OCI-LY7 (cell line): ENCODE data around the gene CAP2. TPM values are rescaled to one million over a fixed set of nuclear protein-coding genes. Genes with fewer than 3 reads are reported as not detected.
A peak's percentile ranks its signal among the peaks of the same experiment; 100 is the strongest.
"Not testable (repeated sequence)": the region's sequence is repeated elsewhere in the genome, so short reads cannot be mapped to it uniquely, and the experiment has no call there.

Experiments
- BruUV-seq: library from RNA; stranded (reverse); fragments of 400-500 nt; replicated peaks from 2 replicates; lab custom pipeline; 2021; lab: Mats Ljungman, UMichigan
- CTCF ChIA-PET: fragments of 300-600 bp; sonication (Branson Sonifier 250); formaldehyde crosslinking; loops from one replicate; lab custom pipeline; 2022; ENCODE audit warnings: antibody characterized with exemption; ENCODE audit not compliant: unreplicated experiment; lab: Charles Lee
- POLR2A ChIA-PET: fragments of 300-600 bp; sonication (Branson Sonifier 250); formaldehyde crosslinking; loops from one replicate; lab custom pipeline; 2022; ENCODE audit warnings: antibody characterized with exemption; lab: Charles Lee
- DNase-seq: peaks from one replicate; pipeline ENCODE4 v3.0.0-alpha.2; 2015; ENCODE audit warnings: low spot score
- H2AFZ ChIP-seq: fragments of 200-600 bp; sonication (generic), shearing (Covaris generic); 2 replicates; pipeline ENCODE4 v1.6.1; 2014; ENCODE audit warnings: mild to moderate bottlenecking, antibody characterized with exemption, low read length, moderate library complexity
- H3K27ac ChIP-seq: fragments of 200-600 bp; sonication (generic); 2 replicates; pipeline ENCODE4 v1.5.1; 2014; ENCODE audit warnings: mixed run types, low read depth, mild to moderate bottlenecking, moderate library complexity, low read length, inconsistent platforms; ENCODE audit not compliant: poor library complexity, severe bottlenecking
- H3K36me3 ChIP-seq: fragments of 200-600 bp; sonication (generic); 2 replicates; pipeline ENCODE4 v1.6.1; 2014; ENCODE audit warnings: mild to moderate bottlenecking, antibody characterized with exemption, low read length, moderate library complexity, mixed read lengths; ENCODE audit not compliant: insufficient read depth
- H3K4me1 ChIP-seq: fragments of 200-600 bp; sonication (generic); 2 replicates; pipeline ENCODE4 v1.5.1; 2014; ENCODE audit warnings: mild to moderate bottlenecking, low read length; ENCODE audit not compliant: insufficient read depth, poor library complexity, severe bottlenecking
- H3K4me2 ChIP-seq: fragments of 200-600 bp; sonication (generic); 2 replicates; pipeline ENCODE4 v1.6.1; 2014; ENCODE audit warnings: mild to moderate bottlenecking, low read length
- H3K4me3 ChIP-seq: fragments of 200-600 bp; sonication (generic); 2 replicates; pipeline ENCODE4 v1.5.1; 2014; ENCODE audit warnings: mild to moderate bottlenecking, low read depth, low read length; ENCODE audit not compliant: poor library complexity, severe bottlenecking
- H3K79me2 ChIP-seq: fragments of 200-600 bp; sonication (generic); 2 replicates; pipeline ENCODE4 v1.6.1; 2016; ENCODE audit warnings: low read depth, mild to moderate bottlenecking, low read length, moderate library complexity, mixed read lengths; ENCODE audit not compliant: insufficient read depth
- H3K9me2 ChIP-seq: fragments of 200-600 bp; sonication (generic); 2 replicates; pipeline ENCODE4 v1.6.1; 2016; ENCODE audit warnings: mild to moderate bottlenecking, low read length, mixed read lengths; ENCODE audit not compliant: insufficient read depth
- H3K9me3 ChIP-seq: fragments of 200-600 bp; sonication (generic); 2 replicates; pipeline ENCODE4 v1.6.1; 2014; ENCODE audit warnings: mild to moderate bottlenecking, mixed run types, low read length, mixed read lengths
- H4K20me1 ChIP-seq: fragments of 200-600 bp; sonication (generic); 2 replicates; pipeline ENCODE4 v1.6.1; 2014; ENCODE audit warnings: mild to moderate bottlenecking, antibody characterized with exemption, low read length, moderate library complexity, mixed read lengths; ENCODE audit not compliant: insufficient read depth
- EZH2phosphoT487 ChIP-seq: fragments of 200-600 bp; sonication (generic); IDR thresholded peaks from 2 replicates; pipeline ENCODE4 v1.6.1; 2018; ENCODE audit warnings: low read depth, borderline replicate concordance, mild to moderate bottlenecking, mixed run types, antibody characterized with exemption, low read length, moderate library complexity, mixed read lengths
- intact Hi-C: fragments of 100-400 bp; cut with micrococcal nuclease; formaldehyde crosslinking; loops from one replicate; pipeline ENCODE4 v1.10.0; 2022; ENCODE audit not compliant: unreplicated experiment
- total RNA-seq, 2 experiments: library from RNA; depleted of rRNA in 1 of 2; stranded (reverse); fragments of >200 nt in 1 of 2; shearing (Covaris generic) in 1 of 2; gene quantifications; 2 replicates each; pipeline ENCODE4 v1.2.3, GENCODE V29; 2014 to 2022
- TF ChIP-seq, protein P1 (sequence below): fragments of 200-600 bp; sonication (generic); conservative IDR thresholded peaks from 2 replicates; pipeline ENCODE4 v1.5.1; 2014; ENCODE audit warnings: mild to moderate bottlenecking, antibody characterized with exemption, low read length, moderate library complexity, mixed read lengths

The CAP2 gene
- total RNA-seq, 2 experiments from 2014 or later = not detected

DNA sequence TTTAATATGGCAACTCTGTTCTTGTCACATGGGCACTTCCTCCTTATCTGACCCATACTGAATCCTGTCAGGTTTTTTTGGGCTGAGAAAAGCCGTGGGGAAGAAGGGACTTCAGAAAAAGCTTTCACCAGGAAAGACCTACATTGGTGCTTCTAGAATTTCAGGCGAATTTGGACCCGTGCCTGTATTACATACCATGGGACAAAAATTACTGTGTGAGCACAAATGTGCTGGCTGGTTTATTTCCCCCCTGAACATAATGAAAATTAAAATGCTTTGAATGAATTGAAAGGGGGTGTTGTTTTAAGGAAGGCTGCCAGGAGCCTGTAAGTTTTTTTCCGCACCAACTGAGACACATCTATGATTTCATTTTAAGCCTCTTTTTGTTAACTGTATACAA, 29.6 kb downstream of the CAP2 start:
- H3K79me2 ChIP-seq = no peaks in the 10 kb centered on the region
- no peaks in the 10 kb centered on the region for H4K20me1 ChIP-seq
- intact Hi-C loops = no loop called here
- H3K4me1 ChIP-seq = no peaks in the 10 kb centered on the region
- TF ChIP-seq EZH2phosphoT487 = no peak
- TF ChIP-seq, protein P1, sequence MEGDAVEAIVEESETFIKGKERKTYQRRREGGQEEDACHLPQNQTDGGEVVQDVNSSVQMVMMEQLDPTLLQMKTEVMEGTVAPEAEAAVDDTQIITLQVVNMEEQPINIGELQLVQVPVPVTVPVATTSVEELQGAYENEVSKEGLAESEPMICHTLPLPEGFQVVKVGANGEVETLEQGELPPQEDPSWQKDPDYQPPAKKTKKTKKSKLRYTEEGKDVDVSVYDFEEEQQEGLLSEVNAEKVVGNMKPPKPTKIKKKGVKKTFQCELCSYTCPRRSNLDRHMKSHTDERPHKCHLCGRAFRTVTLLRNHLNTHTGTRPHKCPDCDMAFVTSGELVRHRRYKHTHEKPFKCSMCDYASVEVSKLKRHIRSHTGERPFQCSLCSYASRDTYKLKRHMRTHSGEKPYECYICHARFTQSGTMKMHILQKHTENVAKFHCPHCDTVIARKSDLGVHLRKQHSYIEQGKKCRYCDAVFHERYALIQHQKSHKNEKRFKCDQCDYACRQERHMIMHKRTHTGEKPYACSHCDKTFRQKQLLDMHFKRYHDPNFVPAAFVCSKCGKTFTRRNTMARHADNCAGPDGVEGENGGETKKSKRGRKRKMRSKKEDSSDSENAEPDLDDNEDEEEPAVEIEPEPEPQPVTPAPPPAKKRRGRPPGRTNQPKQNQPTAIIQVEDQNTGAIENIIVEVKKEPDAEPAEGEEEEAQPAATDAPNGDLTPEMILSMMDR = no peak
- ChIA-PET CTCF (no interaction called here), POLR2A (no interaction called here)
- H3K9me2 ChIP-seq = no peaks in the 10 kb centered on the region
- H3K27ac ChIP-seq = no peak overlapping the region
- no peaks in the 10 kb centered on the region for H3K9me3 ChIP-seq
- no TSS peak for BruUV-seq
- H3K36me3 ChIP-seq = no peaks in the 10 kb centered on the region
- H2AFZ ChIP-seq = no peak overlapping the region
- no peak overlapping the region for H3K4me3 ChIP-seq
- no peak overlapping the region for H3K4me2 ChIP-seq
- no peak for DNase-seq

DNA sequence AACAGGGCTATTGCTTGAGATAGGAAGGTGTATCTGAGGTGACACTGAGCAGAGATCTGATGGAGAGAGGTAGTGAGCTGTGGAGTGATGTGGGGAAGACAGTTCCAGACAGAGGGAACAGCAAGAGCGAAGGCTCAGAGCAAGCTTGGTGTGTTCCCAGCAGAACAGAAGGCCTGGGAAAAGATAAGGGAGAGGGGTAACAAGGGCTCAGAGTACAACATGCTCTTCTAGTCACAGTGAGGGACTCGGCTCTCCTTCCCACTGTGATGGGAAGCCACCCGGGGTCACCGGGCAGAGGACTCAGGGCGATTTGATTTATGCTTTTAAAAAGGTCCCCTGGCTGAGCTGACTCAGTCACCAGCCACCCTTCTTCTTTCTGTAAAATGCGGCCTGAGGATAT, 33.7 kb downstream of the CAP2 start:
- no peak overlapping the region for H3K4me3 ChIP-seq
- TF ChIP-seq, protein P1 = no peak
- no peak for TF ChIP-seq EZH2phosphoT487
- no peak for DNase-seq
- no peaks in the 10 kb centered on the region for H3K9me2 ChIP-seq
- H3K27ac ChIP-seq = no peak overlapping the region
- H3K79me2 ChIP-seq = no peaks in the 10 kb centered on the region
- BruUV-seq = no TSS peak
- ChIA-PET POLR2A (no interaction called here), CTCF (no interaction called here)
- H4K20me1 ChIP-seq = no peaks in the 10 kb centered on the region
- no peak overlapping the region for H3K4me2 ChIP-seq
- no peak overlapping the region for H2AFZ ChIP-seq
- no peaks in the 10 kb centered on the region for H3K4me1 ChIP-seq
- no peaks in the 10 kb centered on the region for H3K36me3 ChIP-seq
- intact Hi-C loops = no loop called here
- no peaks in the 10 kb centered on the region for H3K9me3 ChIP-seq

- Histone ChIP-seq H3K27ac (no peak overlapping the region), H3K9me2 (no peaks in the 10 kb centered on the region), H4K20me1 (no peaks in the 10 kb centered on the region), H3K4me2 (no peak overlapping the region), H3K9me3 (no peaks in the 10 kb centered on the region), H3K4me1 (no peaks in the 10 kb centered on the region), H3K79me2 (no peaks in the 10 kb centered on the region), H2AFZ (no peak overlapping the region), H3K4me3 (no peak overlapping the region), H3K36me3 (no peaks in the 10 kb centered on the region)
- POLR2A ChIA-PET = no interaction called here
- intact Hi-C loops = no loop called here
- TF ChIP-seq, protein P1 = 0 out of 2 replicates have a peak, but pooled peaks have one; percentile 16
- no peak for TF ChIP-seq EZH2phosphoT487
- CTCF ChIA-PET = no interaction called here
- DNase-seq = no peak
- BruUV-seq = no TSS peak
Observed at GRCh38 chr6:17427617-17428016, 34.2 kb downstream of the CAP2 start.

DNA sequence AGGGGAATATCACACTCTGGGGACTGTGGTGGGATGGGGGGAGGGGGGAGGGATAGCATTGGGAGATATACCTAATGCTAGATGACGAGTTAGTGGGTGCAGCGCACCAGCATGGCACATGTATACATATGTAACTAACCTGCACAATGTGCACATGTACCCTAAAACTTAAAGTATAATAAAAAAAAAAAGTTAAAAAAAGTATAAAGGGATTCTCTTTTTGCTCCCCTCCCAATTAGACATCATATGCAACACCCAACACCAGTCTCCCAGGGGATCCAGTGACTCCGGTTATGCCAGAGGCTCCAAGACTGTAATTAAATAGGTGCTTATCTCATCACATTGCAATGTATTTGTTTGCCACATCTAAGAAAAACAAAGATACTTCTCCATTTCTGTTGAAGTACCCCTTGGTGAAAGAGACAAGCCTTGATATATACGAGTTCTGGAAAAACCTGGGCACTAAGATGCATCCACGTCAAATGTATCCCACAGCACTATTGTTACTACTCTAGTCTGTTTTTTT, 35.3 kb downstream of the CAP2 start:
- DNase-seq, H3K9me3 ChIP-seq, H3K4me3 ChIP-seq, H3K4me2 ChIP-seq, H3K4me1 ChIP-seq, H3K27ac ChIP-seq, H3K79me2 ChIP-seq, CTCF ChIA-PET, BruUV-seq, intact Hi-C loops, H3K36me3 ChIP-seq, H2AFZ ChIP-seq, H4K20me1 ChIP-seq, H3K9me2 ChIP-seq: not testable (repeated sequence)
- POLR2A ChIA-PET = interaction anchor here (0.6 kb wide), 1 partner anchor 67 kb away, joined by 3 read pairs; no protein-coding TSS in a partner anchor
